GM12864 (cell line): ENCODE results near the gene PTPN1.
A peak's percentile ranks its signal among the peaks of the same experiment; 100 is the strongest.

Source experiments
- DNase-seq: peaks from one replicate; pipeline ENCODE4 v3.0.0-alpha.2; 2011; ENCODE audit warnings: low read depth
- H3K4me3 ChIP-seq: 2 replicates; pipeline ENCODE4 v1.5.1; 2011; ENCODE audit warnings: mild to moderate bottlenecking, low read depth, low read length, control low read depth
- TF ChIP-seq, protein P1 (sequence below): IDR thresholded peaks from 2 replicates; pipeline ENCODE4 v1.5.1; 2011; ENCODE audit warnings: low read depth, mild to moderate bottlenecking, moderate library complexity, low read length, control low read depth, inconsistent platforms; ENCODE audit errors: missing control alignments

PTPN1 gene

DNA sequence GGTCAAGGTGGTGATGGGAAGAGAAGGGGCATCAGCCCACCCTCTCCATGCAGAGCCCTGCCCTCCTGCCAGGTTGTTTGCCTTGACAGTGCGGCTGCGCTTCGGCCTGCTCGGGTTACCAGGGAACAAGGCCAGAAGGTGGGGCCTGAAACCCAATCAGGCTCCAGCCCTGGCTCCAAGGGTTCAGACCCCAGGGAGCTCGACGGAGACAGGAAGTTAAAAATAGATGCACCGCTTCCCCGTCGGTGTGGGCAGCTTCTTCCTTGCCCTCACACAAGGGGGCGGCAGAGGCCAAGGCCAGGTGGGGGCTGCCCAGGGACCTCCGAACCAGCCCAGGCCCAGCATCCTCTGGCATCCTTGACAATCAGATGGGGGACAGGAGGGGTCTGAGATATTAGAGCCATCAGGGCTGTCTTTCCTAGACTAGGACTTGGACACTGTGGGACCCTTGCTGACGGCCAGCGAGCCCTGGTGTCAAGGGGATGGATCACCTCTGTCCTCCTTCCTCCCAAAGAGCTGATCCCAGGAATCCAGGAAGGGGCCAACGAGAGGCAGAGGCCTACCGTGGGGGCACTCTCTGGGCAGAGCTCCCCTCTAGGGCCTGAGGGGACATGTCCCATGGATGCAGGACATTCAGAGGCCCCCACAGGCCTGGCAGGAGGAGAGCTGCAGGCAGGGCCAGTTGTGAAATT, 115.9 kb downstream of the PTPN1 start:
- DNase-seq, result no peak
- TF ChIP-seq, protein P1, sequence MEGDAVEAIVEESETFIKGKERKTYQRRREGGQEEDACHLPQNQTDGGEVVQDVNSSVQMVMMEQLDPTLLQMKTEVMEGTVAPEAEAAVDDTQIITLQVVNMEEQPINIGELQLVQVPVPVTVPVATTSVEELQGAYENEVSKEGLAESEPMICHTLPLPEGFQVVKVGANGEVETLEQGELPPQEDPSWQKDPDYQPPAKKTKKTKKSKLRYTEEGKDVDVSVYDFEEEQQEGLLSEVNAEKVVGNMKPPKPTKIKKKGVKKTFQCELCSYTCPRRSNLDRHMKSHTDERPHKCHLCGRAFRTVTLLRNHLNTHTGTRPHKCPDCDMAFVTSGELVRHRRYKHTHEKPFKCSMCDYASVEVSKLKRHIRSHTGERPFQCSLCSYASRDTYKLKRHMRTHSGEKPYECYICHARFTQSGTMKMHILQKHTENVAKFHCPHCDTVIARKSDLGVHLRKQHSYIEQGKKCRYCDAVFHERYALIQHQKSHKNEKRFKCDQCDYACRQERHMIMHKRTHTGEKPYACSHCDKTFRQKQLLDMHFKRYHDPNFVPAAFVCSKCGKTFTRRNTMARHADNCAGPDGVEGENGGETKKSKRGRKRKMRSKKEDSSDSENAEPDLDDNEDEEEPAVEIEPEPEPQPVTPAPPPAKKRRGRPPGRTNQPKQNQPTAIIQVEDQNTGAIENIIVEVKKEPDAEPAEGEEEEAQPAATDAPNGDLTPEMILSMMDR, result peak; percentile 45
- no peak overlapping the region for H3K4me3 ChIP-seq

DNA sequence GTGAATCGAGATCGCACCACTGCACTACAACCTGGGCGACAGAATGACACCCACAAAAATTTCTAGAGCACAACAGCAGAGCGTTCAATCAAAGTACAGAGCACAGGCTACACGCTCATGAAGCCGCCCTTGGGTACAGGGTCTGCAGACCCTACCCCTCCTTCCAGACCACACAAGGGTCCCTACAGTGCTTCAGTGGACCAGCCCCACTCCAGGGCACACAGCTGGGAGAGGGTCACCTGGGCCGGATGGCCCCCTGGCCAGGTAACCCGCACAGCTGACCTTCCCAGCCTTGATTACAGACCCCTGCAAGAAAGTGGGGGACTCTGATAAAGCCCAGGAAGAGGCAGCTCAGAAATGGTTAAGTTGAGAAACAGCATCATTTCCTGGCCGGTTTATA, 117.6 kb downstream of the PTPN1 start:
- no peak for DNase-seq
- TF ChIP-seq, protein P1, result no peak
- H3K4me3 ChIP-seq, result no peak overlapping the region

DNA sequence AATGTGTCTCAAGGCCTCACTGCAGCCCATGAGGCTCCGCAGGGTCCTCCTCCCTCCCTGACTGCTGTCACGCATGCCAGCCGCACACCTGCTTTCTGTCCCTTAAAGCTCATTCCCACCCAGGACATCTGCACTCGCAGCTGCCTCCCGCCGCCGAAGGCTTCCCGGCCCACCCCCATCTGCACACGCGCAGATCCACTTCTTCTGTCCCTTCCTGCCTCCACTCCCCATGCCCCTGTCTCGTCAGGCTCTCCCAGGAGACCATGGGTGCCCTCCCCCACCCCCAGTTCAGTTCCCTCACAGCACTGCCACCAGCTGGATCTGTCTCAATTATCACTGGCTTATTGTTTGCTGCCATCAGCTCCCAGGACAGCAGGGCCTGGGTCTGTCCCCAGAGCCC, 118.1 kb downstream of the PTPN1 start:
- TF ChIP-seq, protein P1, result no peak
- no peak overlapping the region for H3K4me3 ChIP-seq
- DNase-seq, result no peak

DNA sequence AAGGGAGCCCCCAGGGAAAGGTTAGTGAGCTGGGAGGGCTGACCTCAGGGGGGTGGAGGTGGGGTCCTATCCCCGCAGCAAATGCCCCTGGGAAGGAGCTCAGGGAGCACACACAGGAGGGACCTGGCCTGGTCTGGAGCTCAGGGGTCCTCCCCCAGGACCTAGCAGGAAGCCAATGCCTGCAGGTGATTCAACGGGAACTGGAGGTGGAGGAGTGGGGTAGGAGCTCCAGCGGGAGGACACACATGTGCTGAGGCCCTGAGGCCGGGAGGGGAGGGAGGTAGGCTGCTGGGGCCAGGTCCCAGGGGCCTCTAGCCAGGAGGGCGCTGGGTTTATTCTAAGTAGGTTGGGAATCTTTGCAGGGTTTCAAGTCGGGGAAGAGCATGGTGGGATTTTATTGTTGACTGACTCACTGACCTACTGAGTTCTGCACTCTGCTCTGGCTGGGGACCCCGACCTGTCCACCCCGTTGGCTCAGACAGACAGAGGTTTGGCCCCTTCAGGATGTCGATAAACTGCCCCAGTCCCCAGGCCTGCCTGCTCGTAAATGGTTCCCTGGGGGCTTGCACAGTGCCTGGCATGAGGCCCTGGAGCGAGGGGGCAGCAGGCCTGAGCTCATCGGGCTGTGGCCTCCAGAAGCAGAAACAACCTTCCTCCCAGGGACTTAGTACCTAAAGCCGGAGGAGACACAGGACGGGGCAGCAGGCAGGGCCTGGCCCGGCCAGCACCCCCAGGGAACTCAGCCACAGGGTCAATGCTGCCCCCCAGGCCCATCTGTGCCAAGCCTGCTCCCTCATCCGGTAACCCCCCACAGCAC, 118.9 kb downstream of the PTPN1 start:
- DNase-seq, result no peak
- TF ChIP-seq, protein P1, result no peak
- H3K4me3 ChIP-seq, result no peak overlapping the region

DNA sequence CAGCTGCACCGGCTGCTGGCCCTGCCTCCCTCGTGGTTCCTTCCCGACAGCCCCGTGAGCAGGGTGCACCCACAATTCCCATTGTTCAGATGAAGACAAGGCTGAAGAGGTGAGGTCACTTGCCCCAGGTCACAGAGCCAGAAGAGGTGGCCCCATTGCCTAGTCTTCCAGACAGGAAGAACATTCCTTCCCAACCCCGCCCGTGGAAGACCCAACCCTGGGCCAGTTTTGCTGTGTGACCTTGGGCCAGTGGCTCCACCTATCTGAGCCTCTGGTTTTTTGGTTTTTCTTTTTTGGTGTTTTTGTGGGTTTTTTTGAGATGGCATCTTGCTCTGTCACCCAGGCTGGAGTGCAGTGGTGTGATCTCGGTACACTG, 119.5 kb downstream of the PTPN1 start:
- TF ChIP-seq, protein P1, result no peak
- DNase-seq, result no peak
- H3K4me3 ChIP-seq, result no peak overlapping the region

DNA sequence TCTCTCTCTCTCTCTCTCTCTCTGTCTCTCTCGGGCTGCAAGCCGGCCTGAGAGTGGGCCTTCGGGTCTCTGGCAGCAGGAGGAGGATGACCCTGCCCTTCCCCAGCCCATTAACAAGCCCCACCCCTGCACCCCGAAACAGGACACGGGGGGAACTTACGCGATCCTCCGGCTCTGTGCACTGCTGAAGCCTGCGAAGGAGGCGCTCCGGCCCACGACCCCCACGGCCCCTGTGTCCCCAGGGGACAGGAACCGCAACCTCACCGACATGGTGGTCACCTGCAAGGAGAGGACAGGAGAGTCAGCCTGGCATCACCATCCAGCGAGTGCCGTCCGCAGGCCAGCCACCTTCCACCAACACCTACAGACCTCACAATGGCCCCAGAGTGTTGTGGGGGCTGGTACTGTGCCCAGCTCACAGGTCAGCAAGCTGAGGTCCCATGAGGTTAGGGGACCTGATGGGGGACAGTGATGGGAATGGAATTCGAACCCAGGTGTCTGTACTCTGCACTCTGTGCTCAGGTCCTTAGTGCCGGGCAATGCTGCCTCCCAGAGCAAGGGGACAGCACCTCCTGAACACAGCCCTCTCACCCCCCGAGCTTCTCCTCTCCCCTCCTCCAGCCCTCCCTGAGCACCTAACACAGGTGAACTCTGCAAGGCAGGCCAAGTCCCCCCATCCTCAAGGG, 120.5 kb downstream of the PTPN1 start:
- TF ChIP-seq, protein P1, result no peak
- no peak for DNase-seq
- no peak overlapping the region for H3K4me3 ChIP-seq
